Measurements from ENCODE around the gene OPA3.

DNA sequence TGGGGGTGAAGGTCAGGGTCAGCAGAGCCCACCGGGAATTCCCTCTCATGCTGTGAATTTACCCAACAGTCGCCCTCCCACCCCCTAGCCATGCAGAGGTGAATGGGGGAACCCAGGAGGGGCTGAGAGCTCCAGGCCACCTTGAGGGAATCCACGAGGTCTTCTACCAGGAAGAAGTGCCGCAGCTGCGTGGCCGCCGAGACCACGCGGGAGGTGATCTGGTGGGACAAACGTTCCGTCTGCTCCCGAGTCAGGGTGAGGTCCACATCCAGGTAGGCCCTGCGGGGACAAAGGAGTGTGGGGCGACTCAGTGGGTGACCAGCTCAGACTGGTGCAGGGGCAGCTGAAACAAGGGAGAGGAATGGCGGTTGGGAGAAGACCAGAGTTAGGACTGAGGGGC, 95.9 kb downstream of the OPA3 start:
- TF ChIP-seq CTCF (IDR thresholded peaks at IDR 0.05; ENCODE audit: low read length) (no peak), EZH2 (IDR thresholded peaks at IDR 0.05; ENCODE audit: borderline replicate concordance, low read length) (no peak)

Measured in OCI-LY1 (cell line).